Right ventricle myocardium superior (tissue), 1 donor: ENCODE results near the gene GCG. TPM values are rescaled to one million over a fixed set of nuclear protein-coding genes. Genes with fewer than 3 reads are reported as not detected.

Experiments used
- ATAC-seq: fragments of 200-7000 bp; cut with Tn5 transposase; one replicate; pipeline ENCODE4 v1.9.1; 2020; ENCODE audit warnings: mild to moderate bottlenecking; ENCODE audit not compliant: poor library complexity
- DNase-seq: peaks from one replicate; pipeline ENCODE4 v3.0.0-alpha.2; 2020
- intact Hi-C: fragments of 100-400 bp; cut with DNase I; formaldehyde crosslinking; loops from one replicate; pipeline ENCODE4 v1.11.2; 2022
- total RNA-seq: library from RNA; stranded (reverse); fragmentation: NEBNext Ultra II Directional; extraction: Animal tissue kit (Norgen Biotek cat#: 25700); gene quantifications from one replicate; pipeline ENCODE4 v1.2.1, GENCODE V29; 2021
- donor health status: DM: no; HTN: yes; CAD: no; lungs with severe emphysema.

GCG gene
- total RNA-seq, 1 donor from 2014 or later: not detected

- intact Hi-C loops: loop anchor here (10.0 kb wide), 1 partner anchor 139 kb away; no protein-coding TSS in a partner anchor
- ATAC-seq: no peak
- no peak for DNase-seq
These were observed 4.1 kb upstream of the GCG start for GRCh38 chr2:162156149-162156548.

- intact Hi-C loops: loop anchor here (10.0 kb wide), 1 partner anchor 140 kb away; no protein-coding TSS in a partner anchor
- DNase-seq (no peak), ATAC-seq (no peak)
These were observed 3.0 kb upstream of the GCG start for GRCh38 chr2:162155093-162155492.

- intact Hi-C loops: loop anchor here (10.0 kb wide), 1 partner anchor 141 kb away; no protein-coding TSS in a partner anchor
- DNase-seq: no peak
These were observed 1.7 kb upstream of the GCG start for GRCh38 chr2:162153608-162154224.

GRCh38 chr2:162149940-162150339, 2.1 kb downstream of the GCG start:
- intact Hi-C loops: loop anchor here (10.0 kb wide), 1 partner anchor 145 kb away; no protein-coding TSS in a partner anchor
- DNase-seq: no peak
- ATAC-seq: no peak

More at GRCh38 chr2:162153608-162154224, 1.7 kb upstream of the GCG start:
- no peak for ATAC-seq

- intact Hi-C loops: no loop called here
- DNase-seq: no peak
- ATAC-seq: no peak
These were observed 2.6 kb downstream of the GCG start for GRCh38 chr2:162149466-162149865.

GRCh38 chr2:162148956-162149355, 3.1 kb downstream of the GCG start:
- ATAC-seq (no peak), DNase-seq (no peak)
- intact Hi-C loops: no loop called here

- intact Hi-C loops: no loop called here
- no peak for ATAC-seq
These were observed 8.1 kb downstream of the GCG start for GRCh38 chr2:162143969-162144368.

GRCh38 chr2:162138310-162138709, 13.7 kb downstream of the GCG start:
- intact Hi-C loops: no loop called here
- DNase-seq (no peak), ATAC-seq (no peak)

More at GRCh38 chr2:162143969-162144368, 8.1 kb downstream of the GCG start:
- DNase-seq: no peak

- DNase-seq: no peak
- no peak for ATAC-seq
- intact Hi-C loops: loop anchor here (10.0 kb wide), 1 partner anchor 543 kb away; no protein-coding TSS in a partner anchor
These were observed 24.6 kb downstream of the GCG start for GRCh38 chr2:162127422-162127821.

GRCh38 chr2:162126527-162126926, 25.5 kb downstream of the GCG start:
- no peak for DNase-seq
- intact Hi-C loops: loop anchor here (10.0 kb wide), 1 partner anchor 542 kb away; no protein-coding TSS in a partner anchor
- no peak for ATAC-seq

GRCh38 chr2:162126111-162126519, 25.9 kb downstream of the GCG start:
- intact Hi-C loops: loop anchor here (10.0 kb wide), 1 partner anchor 541 kb away; no protein-coding TSS in a partner anchor
- no peak for ATAC-seq
- no peak for DNase-seq

- DNase-seq (no peak), ATAC-seq (no peak)
- intact Hi-C loops: loop anchor here (2.0 to 10.0 kb wide), 2 partner anchors 118 to 540 kb away; no protein-coding TSS in a partner anchor
These were observed 26.9 kb downstream of the GCG start for GRCh38 chr2:162125138-162125537.

GRCh38 chr2:162123806-162124758, 28.0 kb downstream of the GCG start:
- intact Hi-C loops: loop anchor here (2.0 to 10.0 kb wide), 2 partner anchors 117 to 539 kb away; no protein-coding TSS in a partner anchor
- ATAC-seq: peak; percentile 81
- DNase-seq: no peak

- peak; percentile 85 for ATAC-seq
- intact Hi-C loops: no loop called here
- DNase-seq: peak; percentile 58
These were observed 33.6 kb downstream of the GCG start for GRCh38 chr2:162118166-162119031.

GRCh38 chr2:162116352-162116751, 35.7 kb downstream of the GCG start:
- no peak for ATAC-seq
- no peak for DNase-seq
- intact Hi-C loops: no loop called here

GRCh38 chr2:162115076-162115475, 37.0 kb downstream of the GCG start:
- intact Hi-C loops: no loop called here
- no peak for DNase-seq
- ATAC-seq: no peak

GRCh38 chr2:162114271-162114670, 37.8 kb downstream of the GCG start:
- no peak for ATAC-seq
- DNase-seq: no peak
- intact Hi-C loops: no loop called here

GRCh38 chr2:162113776-162114168, 38.3 kb downstream of the GCG start:
- DNase-seq (no peak), ATAC-seq (peak; percentile 97)
- intact Hi-C loops: no loop called here
